ENCODE results near the gene VLDLR.

VLDLR gene

GRCh38 chr9:2640570-2640969, 19.0 kb downstream of the VLDLR start:
- ChIA-PET POLR2A (no interaction called here), CTCF (interaction anchor here (0.8 to 2.0 kb wide), 7 partner anchors 7 to 23 kb away, joined by 3 to 8 read pairs (median 3); no protein-coding TSS in a partner anchor)
- TF ChIP-seq CTCF (IDR thresholded peaks at IDR 0.05; ENCODE audit: control extremely low read depth, extremely low read depth, low read depth, missing control alignments) = no peak
- DNase-seq (ENCODE audit: extremely low spot score) = no peak

GRCh38 chr9:2641033-2641432, 19.4 kb downstream of the VLDLR start:
- POLR2A ChIA-PET = no interaction called here
- CTCF ChIA-PET = interaction anchor here (1.1 to 2.0 kb wide), 6 partner anchors 8 to 23 kb away, joined by 3 to 8 read pairs (median 4); no protein-coding TSS in a partner anchor
- no peak for TF ChIP-seq CTCF (IDR thresholded peaks at IDR 0.05; ENCODE audit: control extremely low read depth, extremely low read depth, low read depth, missing control alignments)
- no peak for DNase-seq (ENCODE audit: extremely low spot score)

- POLR2A ChIA-PET = interaction anchor here (0.7 kb wide), 1 partner anchor 18 kb away, joined by 4 read pairs; no protein-coding TSS in a partner anchor
- no peak for TF ChIP-seq CTCF (IDR thresholded peaks at IDR 0.05; ENCODE audit: control extremely low read depth, extremely low read depth, low read depth, missing control alignments)
- DNase-seq (ENCODE audit: extremely low spot score) = no peak
- CTCF ChIA-PET = interaction anchor here (1.1 to 1.8 kb wide), 3 partner anchors 9 to 23 kb away, joined by 3 to 8 read pairs (median 5); no protein-coding TSS in a partner anchor
Measured at GRCh38 chr9:2642068-2642467, 20.5 kb downstream of the VLDLR start.

- DNase-seq (ENCODE audit: extremely low spot score) = peak; percentile 40
- no peak for TF ChIP-seq CTCF (IDR thresholded peaks at IDR 0.05; ENCODE audit: control extremely low read depth, extremely low read depth, low read depth, missing control alignments)
- ChIA-PET POLR2A (no interaction called here), CTCF (interaction anchor here (1.1 to 1.4 kb wide), 2 partner anchors 19 to 20 kb away, joined by 3 to 4 read pairs; no protein-coding TSS in a partner anchor)
Measured at GRCh38 chr9:2645569-2645968, 24.0 kb downstream of the VLDLR start.

GRCh38 chr9:2655411-2655901, 33.9 kb downstream of the VLDLR start:
- POLR2A ChIA-PET = no interaction called here

GRCh38 chr9:2657427-2657826, 35.8 kb downstream of the VLDLR start:
- CTCF ChIA-PET = interaction anchor here (1.6 to 1.7 kb wide), 2 partner anchors 10 to 74 kb away, joined by 3 to 9 read pairs; no protein-coding TSS in a partner anchor
- DNase-seq (ENCODE audit: extremely low spot score) = no peak
- POLR2A ChIA-PET = no interaction called here
- TF ChIP-seq CTCF (IDR thresholded peaks at IDR 0.05; ENCODE audit: control extremely low read depth, extremely low read depth, low read depth, missing control alignments) = no peak

More at GRCh38 chr9:2655411-2655901, 33.9 kb downstream of the VLDLR start:
- TF ChIP-seq CTCF (IDR thresholded peaks at IDR 0.05; ENCODE audit: control extremely low read depth, extremely low read depth, low read depth, missing control alignments) = no peak
- peak; percentile 23 for DNase-seq (ENCODE audit: extremely low spot score)
- CTCF ChIA-PET = interaction anchor here (1.8 kb wide), 1 partner anchor 64 kb away, joined by 3 read pairs; no protein-coding TSS in a partner anchor
